Effector CD8-positive, alpha-beta T cell (primary cell): ENCODE data around the gene FOXD4L5.
"Not testable (repeated sequence)": the region's sequence is repeated elsewhere in the genome, so short reads cannot be mapped to it uniquely, and the experiment has no call there.

Experiments
- DNase-seq: peaks from one replicate; lab custom pipeline; 2025; lab: John Stamatoyannopoulos, UW
- total RNA-seq, 4 experiments: gene quantifications; one replicate each; lab custom pipeline; 2026; lab: John Stamatoyannopoulos, UW

Gene FOXD4L5
- total RNA-seq: 0 reads per million in 4 experiments

- not testable (repeated sequence) for DNase-seq
These were observed at the start of gene FOXD4L5 for GRCh38 chr9:65285109-65285508. Gene FOXD4L5, minus strand, starts transcription at chr9:65285209. Its CDS starts 832 bp downstream, at chr9:65284377.

- not testable (repeated sequence) for DNase-seq
These were observed 1.1 kb downstream of the FOXD4L5 start for GRCh38 chr9:65283943-65284342.

- DNase-seq: not testable (repeated sequence)
These were observed 2.0 kb downstream of the FOXD4L5 start for GRCh38 chr9:65282976-65283375.
